ENCODE data around the gene PPP1R3D.

Gene PPP1R3D

DNA sequence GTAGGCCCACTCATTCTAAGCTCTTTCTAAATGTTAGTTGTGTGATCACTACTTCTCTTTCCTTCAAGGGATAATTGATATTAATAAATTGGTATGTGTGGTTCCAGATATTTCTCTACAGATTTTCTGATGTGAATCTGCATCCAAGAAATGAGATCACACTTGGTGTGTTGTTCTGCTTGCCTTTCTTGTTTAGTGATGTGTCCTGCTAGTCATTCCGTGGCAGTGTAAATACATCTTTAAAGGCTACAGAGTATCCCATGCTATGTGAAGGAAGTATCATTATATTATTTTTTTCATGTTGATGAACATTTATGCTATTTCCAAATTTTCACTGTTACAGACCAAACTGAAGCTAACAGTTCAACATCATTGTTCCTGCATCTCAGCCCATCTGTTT is 31.3 kb upstream of the PPP1R3D start:
- Histone ChIP-seq H3K9me3 (ENCODE audit: control insufficient read depth, insufficient read depth, low read length) (no peaks in the 10 kb centered on the region), H3K79me2 (ENCODE audit: control insufficient read depth, low read length) (no peaks in the 10 kb centered on the region), H3K4me2 (ENCODE audit: low read length) (no peak overlapping the region), H3K4me3 (ENCODE audit: low read length) (no peak overlapping the region), H3K9me2 (replicated peaks; ENCODE audit: control insufficient read depth, low read length) (no peaks in the 10 kb centered on the region), H3K36me3 (ENCODE audit: control insufficient read depth, low read length) (no peaks in the 10 kb centered on the region), H3K27me3 (ENCODE audit: control insufficient read depth, low read length) (no peaks in the 10 kb centered on the region), H4K20me1 (ENCODE audit: control insufficient read depth, insufficient read depth, low read depth, low read length) (no peaks in the 10 kb centered on the region), H3K4me1 (ENCODE audit: control insufficient read depth, low read length) (no peaks in the 10 kb centered on the region), H3K27ac (ENCODE audit: low read depth, low read length) (no peak overlapping the region), H3F3A (ENCODE audit: control insufficient read depth, insufficient read depth) (no peaks in the 10 kb centered on the region)
- no peak for TF ChIP-seq EZH2phosphoT487 (IDR thresholded peaks at IDR 0.05; ENCODE audit: borderline replicate concordance, low read length)
- TF ChIP-seq, protein P1, sequence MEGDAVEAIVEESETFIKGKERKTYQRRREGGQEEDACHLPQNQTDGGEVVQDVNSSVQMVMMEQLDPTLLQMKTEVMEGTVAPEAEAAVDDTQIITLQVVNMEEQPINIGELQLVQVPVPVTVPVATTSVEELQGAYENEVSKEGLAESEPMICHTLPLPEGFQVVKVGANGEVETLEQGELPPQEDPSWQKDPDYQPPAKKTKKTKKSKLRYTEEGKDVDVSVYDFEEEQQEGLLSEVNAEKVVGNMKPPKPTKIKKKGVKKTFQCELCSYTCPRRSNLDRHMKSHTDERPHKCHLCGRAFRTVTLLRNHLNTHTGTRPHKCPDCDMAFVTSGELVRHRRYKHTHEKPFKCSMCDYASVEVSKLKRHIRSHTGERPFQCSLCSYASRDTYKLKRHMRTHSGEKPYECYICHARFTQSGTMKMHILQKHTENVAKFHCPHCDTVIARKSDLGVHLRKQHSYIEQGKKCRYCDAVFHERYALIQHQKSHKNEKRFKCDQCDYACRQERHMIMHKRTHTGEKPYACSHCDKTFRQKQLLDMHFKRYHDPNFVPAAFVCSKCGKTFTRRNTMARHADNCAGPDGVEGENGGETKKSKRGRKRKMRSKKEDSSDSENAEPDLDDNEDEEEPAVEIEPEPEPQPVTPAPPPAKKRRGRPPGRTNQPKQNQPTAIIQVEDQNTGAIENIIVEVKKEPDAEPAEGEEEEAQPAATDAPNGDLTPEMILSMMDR (IDR thresholded peaks at IDR 0.05; ENCODE audit: low read depth, low read length, poor library complexity, severe bottlenecking), result no peak

DNA sequence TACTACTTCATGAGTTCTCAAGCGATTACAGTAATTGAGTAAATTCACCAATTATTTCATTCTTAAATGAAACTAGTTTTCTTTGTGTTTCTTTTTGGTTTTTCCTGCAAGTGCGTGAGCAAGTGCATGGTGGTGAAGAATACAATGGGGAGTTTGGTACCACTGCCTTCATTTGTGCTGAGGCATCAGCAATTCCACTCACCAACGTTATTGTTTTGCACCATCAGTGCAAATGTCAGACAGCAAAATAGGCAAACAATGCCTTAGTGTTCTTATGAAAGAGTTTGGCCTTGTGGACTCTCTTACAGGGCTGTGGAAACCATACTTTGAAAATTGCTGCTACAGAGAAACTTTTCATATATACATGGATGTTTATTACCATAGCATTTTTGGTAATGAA is 26.3 kb upstream of the PPP1R3D start:
- no peak overlapping the region for H3K4me3 ChIP-seq (ENCODE audit: low read length)
- no peaks in the 10 kb centered on the region for H3K4me1 ChIP-seq (ENCODE audit: control insufficient read depth, low read length)
- TF ChIP-seq EZH2phosphoT487 (IDR thresholded peaks at IDR 0.05; ENCODE audit: borderline replicate concordance, low read length), result no peak
- TF ChIP-seq, protein P1 (IDR thresholded peaks at IDR 0.05; ENCODE audit: low read depth, low read length, poor library complexity, severe bottlenecking), result no peak
- no peak overlapping the region for H3K27ac ChIP-seq (ENCODE audit: low read depth, low read length)
- no peaks in the 10 kb centered on the region for H4K20me1 ChIP-seq (ENCODE audit: control insufficient read depth, insufficient read depth, low read depth, low read length)
- no peak overlapping the region for H3K4me2 ChIP-seq (ENCODE audit: low read length)
- no peaks in the 10 kb centered on the region for H3K79me2 ChIP-seq (ENCODE audit: control insufficient read depth, low read length)
- H3F3A ChIP-seq (ENCODE audit: control insufficient read depth, insufficient read depth), result no peaks in the 10 kb centered on the region
- no peaks in the 10 kb centered on the region for H3K36me3 ChIP-seq (ENCODE audit: control insufficient read depth, low read length)
- H3K9me2 ChIP-seq (replicated peaks; ENCODE audit: control insufficient read depth, low read length), result no peaks in the 10 kb centered on the region
- 0 out of 2 replicates have a peak, but pooled peaks cover 2% of the 10 kb centered on the region for H3K27me3 ChIP-seq (ENCODE audit: control insufficient read depth, low read length)
- no peaks in the 10 kb centered on the region for H3K9me3 ChIP-seq (ENCODE audit: control insufficient read depth, insufficient read depth, low read length)

GRCh38 chr20:59962155-59962554 is 22.1 kb upstream of the PPP1R3D start:
- no peaks in the 10 kb centered on the region for H3K9me3 ChIP-seq (ENCODE audit: control insufficient read depth, insufficient read depth, low read length)
- H3K36me3 ChIP-seq (ENCODE audit: control insufficient read depth, low read length), result no peaks in the 10 kb centered on the region
- H3K4me1 ChIP-seq (ENCODE audit: control insufficient read depth, low read length), result no peaks in the 10 kb centered on the region
- no peak overlapping the region for H3K4me2 ChIP-seq (ENCODE audit: low read length)
- H3F3A ChIP-seq (ENCODE audit: control insufficient read depth, insufficient read depth), result no peaks in the 10 kb centered on the region
- TF ChIP-seq, protein P1 (IDR thresholded peaks at IDR 0.05; ENCODE audit: low read depth, low read length, poor library complexity, severe bottlenecking), result no peak
- TF ChIP-seq EZH2phosphoT487 (IDR thresholded peaks at IDR 0.05; ENCODE audit: borderline replicate concordance, low read length), result no peak
- H3K27ac ChIP-seq (ENCODE audit: low read depth, low read length), result no peak overlapping the region
- no peaks in the 10 kb centered on the region for H3K79me2 ChIP-seq (ENCODE audit: control insufficient read depth, low read length)
- 0 out of 2 replicates have a peak, but pooled peaks cover 5% of the 10 kb centered on the region for H3K27me3 ChIP-seq (ENCODE audit: control insufficient read depth, low read length)
- no peaks in the 10 kb centered on the region for H3K9me2 ChIP-seq (replicated peaks; ENCODE audit: control insufficient read depth, low read length)
- H4K20me1 ChIP-seq (ENCODE audit: control insufficient read depth, insufficient read depth, low read depth, low read length), result no peaks in the 10 kb centered on the region
- H3K4me3 ChIP-seq (ENCODE audit: low read length), result no peak overlapping the region
